Stimulated activated CD8-positive, alpha-beta memory T cell treated with anti-CD3 and anti-CD28 coated beads, Interleukin-4, amount 100 ng/mL, for 4 hours (primary cell): ENCODE data around the gene DCLRE1C.
"Not testable (repeated sequence)": the region's sequence is repeated elsewhere in the genome, so short reads cannot be mapped to it uniquely, and the experiment has no call there.

Experiments
- DNase-seq, 2 donors: peaks; one replicate each; pipeline ENCODE4 v3.0.0-alpha.2; 2020; ENCODE audit warnings: low read depth in 2 of 2, low spot score in 1 of 2

DCLRE1C gene

DNA sequence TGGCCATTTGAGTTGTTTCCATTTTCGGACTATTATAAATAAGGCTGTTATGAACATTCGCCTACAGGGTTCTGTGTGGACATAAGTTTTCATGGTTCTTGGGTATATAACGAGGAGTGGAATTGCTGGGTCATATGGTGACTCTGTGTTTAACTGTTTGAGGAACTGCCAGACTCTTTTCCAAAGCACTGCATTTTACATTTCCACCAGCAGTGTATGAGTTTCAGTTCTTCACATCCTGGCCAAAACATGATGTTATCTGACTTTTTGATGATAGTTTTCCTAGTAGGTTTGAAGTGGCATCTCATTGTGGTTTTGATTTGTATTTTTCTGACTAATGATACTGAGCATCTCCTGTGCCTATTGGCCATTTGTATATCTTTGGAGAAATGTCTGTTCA is 69.8 kb downstream of the DCLRE1C start:
- no peak for DNase-seq

GRCh38 chr10:14880229-14880628 is 73.7 kb downstream of the DCLRE1C start:
- DNase-seq = no peak

DNA sequence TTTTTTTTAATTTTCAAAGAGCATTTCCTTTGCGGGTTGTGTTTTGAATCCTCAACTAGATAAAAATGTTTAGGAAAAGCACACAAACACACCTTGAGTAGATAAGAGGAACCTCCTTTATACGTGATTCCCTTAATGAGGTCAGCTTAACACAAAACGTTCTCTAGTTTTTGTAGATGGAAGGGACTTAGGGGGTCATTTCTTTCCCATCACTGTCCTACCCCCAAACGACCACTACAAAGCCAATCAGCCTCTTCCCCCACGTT is 74.0 kb downstream of the DCLRE1C start:
- DNase-seq = no peak

DNA sequence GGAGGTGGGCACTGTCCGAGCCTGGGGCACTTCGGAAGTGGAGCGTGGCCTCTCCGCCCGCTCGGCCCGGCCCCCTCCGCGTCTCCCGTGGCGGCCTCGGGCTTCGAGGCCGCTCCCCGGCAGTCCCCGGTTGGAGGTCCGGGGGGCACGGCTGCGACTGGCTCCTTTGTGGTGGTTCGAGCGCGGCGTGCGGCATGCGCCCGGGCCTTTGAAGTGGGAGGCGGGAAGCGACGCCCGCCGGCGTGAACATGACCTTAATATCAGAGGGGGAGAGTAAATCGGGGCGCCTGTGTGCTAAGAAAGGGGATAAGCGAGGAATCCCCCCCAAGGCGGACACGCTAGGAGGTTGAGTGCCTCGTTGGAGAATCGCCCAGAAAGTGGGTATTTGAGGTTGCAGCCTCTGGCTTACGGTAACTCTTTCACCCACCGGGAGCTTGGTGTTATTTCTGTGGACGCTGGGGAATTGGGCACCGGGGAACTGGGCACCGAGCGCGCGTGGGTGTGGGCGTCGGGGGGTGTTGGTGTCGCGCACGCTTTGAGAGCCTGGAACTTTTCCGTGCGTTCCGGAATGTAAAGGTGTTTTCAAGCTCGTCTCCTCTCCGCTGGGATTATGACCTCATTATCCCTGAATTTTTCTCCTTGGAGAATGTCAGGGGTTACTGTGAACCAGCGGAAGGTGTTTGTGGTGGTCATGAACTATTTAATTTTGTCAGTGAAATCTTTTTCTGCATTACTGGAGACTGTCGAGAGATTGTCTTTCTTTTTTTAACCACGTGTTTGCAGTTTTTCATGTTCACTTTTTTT is 74.6 kb downstream of the DCLRE1C start:
- no peak for DNase-seq

DNA sequence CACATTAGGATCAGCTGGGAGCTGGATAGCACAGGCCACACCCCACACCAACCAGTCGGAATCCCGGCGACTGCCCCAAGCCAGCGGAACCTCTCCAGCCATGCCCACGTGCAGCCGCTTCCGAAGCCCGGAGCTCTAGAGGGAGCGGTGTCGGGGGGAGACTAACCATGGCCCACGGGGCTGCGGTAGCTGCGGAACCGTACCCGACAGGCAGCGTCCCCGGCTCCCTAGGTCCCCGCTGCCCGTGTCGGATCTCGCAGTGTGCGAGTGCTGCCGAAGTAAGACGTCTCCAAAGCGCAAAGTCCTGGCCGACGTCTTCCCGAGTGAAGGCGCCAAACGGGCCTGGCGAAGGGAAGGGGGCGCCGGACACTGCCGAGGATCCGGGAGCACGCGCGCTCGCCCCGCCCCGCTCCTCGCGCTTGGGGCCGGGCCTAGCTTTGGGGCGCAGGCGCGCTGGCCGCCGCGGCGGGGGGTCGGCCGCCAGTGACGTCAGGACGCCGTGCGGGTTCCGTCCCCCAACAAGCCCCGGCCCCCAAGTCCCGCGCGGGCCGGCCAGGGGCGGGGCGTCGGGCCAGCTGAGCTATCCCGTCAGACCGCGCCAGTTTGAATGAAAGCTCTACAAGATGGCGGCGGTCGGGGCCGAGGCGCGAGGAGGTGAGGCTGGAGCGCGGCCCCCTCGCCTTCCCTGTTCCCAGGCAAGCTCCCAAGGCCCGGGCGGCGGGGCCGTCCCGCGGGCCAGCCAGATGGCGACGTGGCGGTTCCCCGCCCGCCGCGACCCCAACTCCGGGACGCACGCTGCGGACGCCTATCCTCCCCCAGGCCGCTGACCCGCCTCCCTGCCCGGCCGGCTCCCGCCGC is 75.4 kb downstream of the DCLRE1C start, which contains the start of gene SUV39H2:
Gene SUV39H2, plus strand, starts transcription at position 601 of the 858 bp plus-strand sequence. Its CDS starts 23 bp downstream, at position 624.
- peak; percentile 81 to 87 for DNase-seq

- DNase-seq = no peak
These were observed 77.1 kb downstream of the DCLRE1C start for GRCh38 chr10:14876764-14877163.

- DNase-seq = no peak
These were observed 78.0 kb downstream of the DCLRE1C start for GRCh38 chr10:14875941-14876340.

- DNase-seq = no peak
These were observed 80.7 kb downstream of the DCLRE1C start for GRCh38 chr10:14873090-14873760.

DNA sequence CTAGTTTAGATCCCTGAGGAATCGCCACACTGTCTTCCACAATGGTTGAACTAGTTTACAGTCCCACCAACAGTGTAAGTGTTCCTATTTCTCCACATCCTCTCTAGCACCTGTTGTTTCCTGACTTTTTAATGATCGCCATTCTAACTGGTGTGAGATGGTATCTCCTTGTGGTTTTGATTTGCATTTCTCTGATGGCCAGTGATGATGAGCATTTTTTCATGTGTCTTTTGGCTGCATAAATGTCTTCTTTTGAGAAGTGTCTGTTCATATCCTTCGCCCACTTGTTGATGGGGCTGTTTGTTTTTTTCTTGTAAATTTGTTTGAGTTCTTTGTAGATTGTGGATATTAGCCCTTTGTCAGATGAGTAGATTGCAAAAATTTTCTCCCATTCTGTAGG is 89.0 kb downstream of the DCLRE1C start:
- DNase-seq = not testable (repeated sequence)

- DNase-seq = not testable (repeated sequence)
These were observed 89.4 kb downstream of the DCLRE1C start for GRCh38 chr10:14864466-14864865.

- no peak for DNase-seq
These were observed 93.1 kb downstream of the DCLRE1C start for GRCh38 chr10:14860791-14861190.

DNA sequence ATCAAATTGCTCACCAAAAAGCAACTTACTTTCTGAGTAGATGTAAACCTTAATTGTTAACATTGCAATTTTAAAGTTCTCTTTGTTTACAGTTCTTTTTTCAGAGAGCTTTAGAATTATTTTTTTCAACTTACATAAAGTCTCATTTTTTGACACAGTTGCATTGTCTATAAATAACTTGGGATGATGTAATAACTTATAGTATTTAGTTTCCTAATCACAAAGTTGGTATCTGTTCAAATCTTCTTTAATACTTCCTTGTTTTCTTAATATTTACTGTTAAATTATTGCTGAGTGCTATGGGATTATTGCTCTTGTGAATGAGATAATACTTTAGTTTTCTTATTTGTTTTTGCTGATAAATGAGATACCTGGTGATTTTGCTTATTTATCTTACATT is 94.1 kb downstream of the DCLRE1C start:
- DNase-seq = no peak

DNA sequence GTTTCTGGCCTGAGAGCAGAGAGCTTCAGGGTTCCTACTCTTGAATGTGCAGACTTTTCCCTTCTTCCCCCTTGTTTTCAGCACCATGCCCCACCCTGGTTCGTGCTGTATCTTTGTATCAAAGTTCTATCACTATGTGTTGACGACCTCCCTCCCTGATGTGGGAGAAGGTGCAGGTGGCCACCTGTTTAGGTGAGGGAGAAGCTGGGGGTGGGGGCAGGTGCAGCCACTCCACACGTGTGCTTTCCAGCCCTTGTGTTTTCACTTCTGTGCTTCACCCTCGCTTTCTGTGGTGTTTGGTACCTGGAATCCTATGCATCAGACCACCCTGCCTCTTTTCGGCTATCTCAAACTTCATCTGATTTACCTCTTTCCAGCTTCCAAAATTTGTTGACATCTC is 94.9 kb downstream of the DCLRE1C start:
- DNase-seq = no peak

GRCh38 chr10:14858338-14858960 is 95.4 kb downstream of the DCLRE1C start:
- no peak for DNase-seq

- DNase-seq = no peak
These were observed 98.4 kb downstream of the DCLRE1C start for GRCh38 chr10:14855453-14855852.

DNA sequence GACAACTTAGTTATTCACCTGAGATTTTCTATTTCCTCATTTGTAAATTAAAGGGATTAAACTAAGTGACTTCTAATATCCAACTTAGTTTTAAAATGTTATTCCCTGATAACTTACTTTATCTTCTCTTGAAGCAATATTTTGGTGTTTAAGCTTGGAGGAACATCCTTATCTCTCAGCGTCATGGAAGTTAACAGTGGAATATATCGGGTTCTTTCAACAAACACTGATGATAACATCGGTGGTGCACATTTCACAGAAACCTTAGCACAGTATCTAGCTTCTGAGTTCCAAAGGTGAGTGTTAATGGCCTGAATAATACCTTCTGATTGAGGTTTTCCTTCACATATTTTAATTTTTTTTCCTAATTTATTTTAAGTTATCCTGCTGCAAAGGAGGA is 101.7 kb downstream of the DCLRE1C start:
- DNase-seq = no peak
